ENCODE data around the gene ARID3A.
"Not testable (repeated sequence)": the region's sequence is repeated elsewhere in the genome, so short reads cannot be mapped to it uniquely, and the experiment has no call there.

ARID3A gene

GRCh38 chr19:1018932-1019615 lies 93.2 kb downstream of the ARID3A start:
- DNase-seq = no peak

DNA sequence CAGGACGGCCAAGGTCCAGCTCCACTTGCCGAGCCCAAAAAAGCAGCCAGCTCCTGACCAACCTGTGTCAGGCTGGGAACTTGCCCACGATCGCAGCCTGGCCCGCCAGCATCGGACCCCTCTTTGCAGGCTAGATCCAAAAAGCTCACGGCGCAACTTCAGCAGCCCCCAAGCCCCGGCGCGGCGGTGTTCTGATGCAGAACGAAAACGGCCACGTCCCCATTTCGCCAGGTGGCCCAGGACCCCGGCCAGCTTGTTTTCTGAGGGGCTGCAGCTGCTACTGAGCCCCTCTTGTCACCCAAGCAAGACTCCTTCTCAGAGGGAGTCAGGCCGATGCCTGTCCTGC lies 93.8 kb downstream of the ARID3A start:
- DNase-seq = no peak

DNA sequence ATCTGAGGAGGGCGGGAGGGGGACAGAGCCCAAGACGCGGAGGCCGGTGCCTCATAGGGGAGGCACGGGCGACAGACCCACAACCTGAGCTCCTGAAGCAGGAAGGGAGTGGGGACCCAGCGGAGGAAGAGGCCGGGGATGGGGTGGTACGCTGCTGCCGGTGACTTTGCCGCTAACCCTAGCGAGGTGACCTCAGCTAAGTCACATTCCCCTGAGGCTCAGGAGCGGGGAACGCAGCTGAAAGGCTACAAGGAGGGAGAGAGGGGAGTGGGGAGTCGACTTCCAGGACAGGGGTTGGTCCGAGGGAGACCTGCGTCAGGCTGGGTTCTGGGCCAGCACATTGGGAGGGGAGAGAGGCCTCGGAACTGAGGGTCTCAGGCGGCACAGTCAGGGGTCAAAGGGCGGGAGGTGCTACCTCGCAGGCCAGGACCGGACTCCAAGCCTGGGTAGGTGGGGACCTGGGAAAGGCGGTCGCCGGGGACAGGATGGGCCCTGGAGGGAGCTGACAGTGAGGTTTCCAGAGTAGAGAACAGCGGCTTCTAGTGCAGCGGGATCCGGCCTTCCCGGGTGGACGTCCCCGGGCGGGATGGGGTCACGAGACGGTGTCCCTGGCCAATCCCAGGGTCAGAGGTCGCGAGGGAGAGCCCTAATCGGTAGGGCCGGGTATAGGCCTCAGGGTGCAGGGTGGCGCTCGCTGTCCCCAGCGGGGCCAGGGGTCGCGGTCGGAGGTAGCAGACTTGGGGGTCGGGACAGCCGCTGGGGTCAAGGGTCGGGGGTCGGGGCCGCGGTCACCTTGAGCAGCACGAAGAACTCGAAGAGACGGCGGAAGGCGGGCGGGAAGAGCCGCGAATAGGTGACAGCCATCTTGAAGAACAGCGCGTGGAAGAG lies 94.4 kb downstream of the ARID3A start:
- no peak for DNase-seq

- peak; percentile 96 to 97 for DNase-seq
Measured at GRCh38 chr19:1020868-1021425, 95.1 kb downstream of the ARID3A start, which contains the start of gene TMEM259. Gene TMEM259, minus strand, starts transcription at chr19:1021123. Its CDS starts 127 bp downstream, at chr19:1020996.

- not testable (repeated sequence) for DNase-seq
Measured at GRCh38 chr19:1023883-1024188, 98.0 kb downstream of the ARID3A start.

- DNase-seq = not testable (repeated sequence)
Measured at GRCh38 chr19:1025080-1025479, 99.2 kb downstream of the ARID3A start.
